A549 (cell line): ENCODE data around the gene C19orf47.

Experiments
- CTCF ChIP-seq: fragments of >200 bp; sonication (Bioruptor Twin); formaldehyde crosslinking; IDR thresholded peaks from 3 replicates; pipeline ENCODE4 v1.5.1; 2016
- FOSL2 ChIP-seq, 2 experiments: fragments of 450-650 bp in 1 of 2; fragments of >200 bp in 1 of 2; sonication (Bioruptor Twin) in 1 of 2; formaldehyde crosslinking; IDR thresholded peaks; 2 replicates each; pipeline versions ENCODE4 v1.5.0 to v1.6.1; 2016 to 2020; ENCODE audit warnings: mild to moderate bottlenecking in 1 of 2, moderate library complexity in 1 of 2
- HDAC2 ChIP-seq: fragments of 200-600 bp; sonication (generic); IDR thresholded peaks from 2 replicates; pipeline ENCODE4 v1.6.1; 2016
- POLR2A ChIP-seq: IDR thresholded peaks from 2 replicates; pipeline ENCODE4 v1.6.1; 2012; ENCODE audit warnings: mild to moderate bottlenecking, low read length
- ZFP36 ChIP-seq: fragments of 450-650 bp; IDR thresholded peaks from 2 replicates; pipeline ENCODE4 v1.6.1; 2014; ENCODE audit warnings: borderline replicate concordance; ENCODE audit not compliant: partially characterized antibody
- TF ChIP-seq, protein P1 (sequence below): fragments of 450-650 bp; IDR thresholded peaks from 2 replicates; pipeline ENCODE4 v1.6.1; 2014; ENCODE audit warnings: antibody characterized with exemption
- TF ChIP-seq, protein P2 (sequence below): IDR thresholded peaks from 2 replicates; pipeline ENCODE4 v1.6.1; 2012

DNA sequence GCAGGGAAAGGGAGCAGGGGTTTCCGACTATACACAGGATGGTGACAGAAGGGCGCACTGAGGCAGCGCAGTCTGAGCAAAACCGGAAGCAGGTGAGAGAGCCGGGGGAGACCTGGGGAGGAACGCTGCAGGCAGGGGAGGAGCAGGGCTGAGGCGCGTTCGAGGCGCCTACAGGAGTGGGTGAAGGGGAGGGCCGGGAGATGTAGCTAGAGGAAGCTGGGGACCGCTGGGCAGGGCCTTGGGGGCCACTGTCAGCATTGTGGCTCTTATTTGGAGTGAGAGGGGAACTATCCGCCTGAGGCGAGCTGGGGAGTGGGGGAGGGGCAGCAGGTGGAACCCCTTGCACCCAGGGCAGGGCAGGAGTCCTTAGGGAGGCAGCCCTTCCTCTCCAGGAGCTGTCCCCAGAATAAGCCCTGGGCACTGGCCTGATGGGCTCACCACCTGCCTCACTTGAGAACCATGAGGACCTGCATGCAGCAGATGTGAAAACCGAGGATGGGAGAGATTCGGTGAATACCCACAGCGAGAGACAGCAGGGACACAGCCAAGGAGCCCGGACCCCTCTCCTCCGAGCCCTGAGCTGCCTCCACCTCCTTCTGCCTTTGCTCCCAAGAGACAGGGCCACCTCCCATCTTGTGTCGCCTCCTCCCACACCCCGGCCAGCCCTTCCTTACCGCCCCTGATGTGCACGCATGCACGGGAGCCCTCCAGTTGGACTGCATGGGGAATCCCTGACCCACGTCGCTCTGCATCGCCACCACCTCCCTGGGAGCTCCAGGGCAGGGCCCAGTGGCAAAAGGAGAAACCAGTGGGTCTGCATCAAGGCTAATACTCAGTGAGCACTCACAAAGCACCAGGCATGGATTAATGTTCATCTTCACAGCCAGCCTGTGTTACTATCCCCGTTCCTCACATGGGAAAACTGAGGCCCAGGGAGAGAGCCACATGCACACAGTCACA is 73.3 kb downstream of the C19orf47 start:
- TF ChIP-seq CTCF, result no peak
- no peak for TF ChIP-seq FOSL2 (IDR thresholded peaks at IDR 0.05)
- no peak for TF ChIP-seq FOSL2 (CRISPR knock-in tag; IDR thresholded peaks at IDR 0.05)
- TF ChIP-seq, protein P1, sequence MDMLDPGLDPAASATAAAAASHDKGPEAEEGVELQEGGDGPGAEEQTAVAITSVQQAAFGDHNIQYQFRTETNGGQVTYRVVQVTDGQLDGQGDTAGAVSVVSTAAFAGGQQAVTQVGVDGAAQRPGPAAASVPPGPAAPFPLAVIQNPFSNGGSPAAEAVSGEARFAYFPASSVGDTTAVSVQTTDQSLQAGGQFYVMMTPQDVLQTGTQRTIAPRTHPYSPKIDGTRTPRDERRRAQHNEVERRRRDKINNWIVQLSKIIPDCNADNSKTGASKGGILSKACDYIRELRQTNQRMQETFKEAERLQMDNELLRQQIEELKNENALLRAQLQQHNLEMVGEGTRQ, result no peak
- no peak for TF ChIP-seq POLR2A
- TF ChIP-seq HDAC2, result no peak
- no peak for TF ChIP-seq ZFP36
- TF ChIP-seq, protein P2, sequence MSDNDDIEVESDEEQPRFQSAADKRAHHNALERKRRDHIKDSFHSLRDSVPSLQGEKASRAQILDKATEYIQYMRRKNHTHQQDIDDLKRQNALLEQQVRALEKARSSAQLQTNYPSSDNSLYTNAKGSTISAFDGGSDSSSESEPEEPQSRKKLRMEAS, result no peak
